B cell (primary cell): ENCODE data around the gene BRSK1. TPM values are rescaled to one million over a fixed set of nuclear protein-coding genes. Genes with fewer than 3 reads are reported as not detected.

Experiments used
- ATAC-seq: fragments of 200-7000 bp; cut with Tn5 transposase; one replicate; pipeline ENCODE4 v1.10.0; 2021; ENCODE audit warnings: low read depth, mild to moderate bottlenecking, moderate number of reproducible peaks, moderate library complexity
- CTCF ChIA-PET: fragments of 350-600 bp; sonication (Branson Sonifier 250); formaldehyde crosslinking; loops from one replicate; lab custom pipeline; 2021; ENCODE audit warnings: antibody characterized with exemption, inconsistent platforms; lab: Charles Lee
- POLR2A ChIA-PET: fragments of 350-600 bp; sonication (Branson Sonifier 250); formaldehyde crosslinking; loops from one replicate; lab custom pipeline; 2021; ENCODE audit warnings: antibody characterized with exemption; lab: Charles Lee
- DNase-seq: peaks from one replicate; pipeline ENCODE4 v3.0.0; 2013
- H2AFZ ChIP-seq: 2 replicates; pipeline ENCODE4 v1.6.1; 2012; ENCODE audit warnings: mild to moderate bottlenecking, low read depth, low read length; ENCODE audit not compliant: insufficient read depth, poor library complexity, severe bottlenecking
- H3K27ac ChIP-seq, 2 donors: 1 replicate in 1 of 2; 2 replicates in 1 of 2; pipeline ENCODE4 v1.5.1; 2012 to 2013; ENCODE audit warnings: low read length in 2 of 2, mild to moderate bottlenecking in 2 of 2, moderate library complexity in 1 of 2
- H3K27me3 ChIP-seq, 4 experiments: fragments of 200-600 bp in 1 of 4; sonication (generic) in 1 of 4; replicated peaks in 1 of 4; 1 replicate in 2 of 4; 2 replicates in 2 of 4; pipeline versions ENCODE4 v1.6.1 to v1.7.0; 2013 to 2016; ENCODE audit warnings: low read length in 3 of 4, mild to moderate bottlenecking in 2 of 4, mixed read lengths in 1 of 4, moderate library complexity in 1 of 4; ENCODE audit not compliant: insufficient read depth in 4 of 4, control insufficient read depth in 3 of 4; ENCODE audit errors: control extremely low read depth in 1 of 4
- H3K36me3 ChIP-seq, 2 experiments: replicated peaks in 1 of 2; 1 replicate in 1 of 2; 2 replicates in 1 of 2; pipeline versions ENCODE4 v1.6.1 to v1.7.1; 2013; ENCODE audit warnings: low read length in 1 of 2; ENCODE audit not compliant: insufficient read depth in 2 of 2, control insufficient read depth in 1 of 2; ENCODE audit errors: control extremely low read depth in 1 of 2, extremely low read depth in 1 of 2
- H3K4me1 ChIP-seq, 2 donors: fragments of 200-600 bp in 1 of 2; sonication (generic) in 1 of 2; 1 replicate in 1 of 2; 2 replicates in 1 of 2; pipeline versions ENCODE4 v1.5.1 to v1.6.1; 2013 to 2017; ENCODE audit warnings: low read length in 2 of 2; ENCODE audit not compliant: control insufficient read depth in 2 of 2, insufficient read depth in 2 of 2
- H3K4me2 ChIP-seq: replicated peaks from 2 replicates; pipeline ENCODE3; 2012; ENCODE audit warnings: mild to moderate bottlenecking, low read depth, low read length; ENCODE audit not compliant: poor library complexity, severe bottlenecking
- H3K4me3 ChIP-seq, 5 experiments: fragments of 200-600 bp in 1 of 5; sonication (generic) in 1 of 5; 1 replicate in 3 of 5; 2 replicates in 2 of 5; pipeline versions ENCODE4 v1.5.1 to v1.7.0; 2011 to 2016; ENCODE audit warnings: low read length in 4 of 5, mild to moderate bottlenecking in 4 of 5, low read depth in 2 of 5, control low read depth in 1 of 5, moderate library complexity in 1 of 5; ENCODE audit not compliant: insufficient read depth in 1 of 5; ENCODE audit errors: control extremely low read depth in 1 of 5, extremely low read depth in 1 of 5
- H3K79me2 ChIP-seq: fragments of 200-600 bp; sonication (generic); one replicate; pipeline ENCODE4 v1.6.0; 2016; ENCODE audit warnings: low read length; ENCODE audit not compliant: control insufficient read depth, insufficient read depth
- H3K9ac ChIP-seq: fragments of 200-600 bp; sonication (generic); 2 replicates; pipeline ENCODE4 v1.6.1; 2017; ENCODE audit warnings: mild to moderate bottlenecking, low read length, moderate library complexity
- H3K9me3 ChIP-seq, 3 donors: one replicate each; pipeline versions ENCODE4 v1.6.1 to v1.7.1; 2013; ENCODE audit warnings: low read length in 2 of 3; ENCODE audit not compliant: control insufficient read depth in 2 of 3, insufficient read depth in 1 of 3; ENCODE audit errors: control extremely low read depth in 1 of 3
- H4K20me1 ChIP-seq: 2 replicates; pipeline ENCODE4 v1.6.0; 2012; ENCODE audit warnings: mild to moderate bottlenecking, low read length; ENCODE audit not compliant: insufficient read depth, control insufficient read depth, poor library complexity, severe bottlenecking
- H3K27ac Mint-ChIP-seq: one replicate; pipeline ENCODE4 v1.8.0; 2021; ENCODE audit warnings: mixed read lengths
- H3K27me3 Mint-ChIP-seq: one replicate; pipeline ENCODE4 v1.8.0; 2021; ENCODE audit warnings: mixed read lengths
- H3K4me1 Mint-ChIP-seq: one replicate; pipeline ENCODE4 v1.8.0; 2021; ENCODE audit warnings: mixed read lengths
- H3K4me3 Mint-ChIP-seq: one replicate; pipeline ENCODE4 v1.8.0; 2021; ENCODE audit warnings: mixed read lengths
- H3K9me3 Mint-ChIP-seq: one replicate; pipeline ENCODE4 v1.8.0; 2022; ENCODE audit warnings: mixed read lengths; ENCODE audit not compliant: insufficient read depth
- CTCF ChIP-seq: fragments of 200-600 bp; IDR thresholded peaks from one replicate; pipeline ENCODE4 v1.8.0; 2022; ENCODE audit warnings: antibody characterized with exemption, mild to moderate bottlenecking
- EZH2 ChIP-seq: IDR thresholded peaks from 2 replicates; pipeline ENCODE4 v1.6.1; 2012; ENCODE audit warnings: borderline replicate concordance, low read depth, mild to moderate bottlenecking, moderate library complexity, low read length; ENCODE audit not compliant: insufficient read depth, poor library complexity, severe bottlenecking
- WGBS: methylation state at CpG from one replicate; pipeline ENCODE4 v1.1.5; 2013; ENCODE audit warnings: missing lambda C conversion rate; ENCODE audit not compliant: insufficient coverage; 5-methylcytosine and 5-hydroxymethylcytosine counted together
- intact Hi-C: fragments of 100-400 bp; cut with micrococcal nuclease; formaldehyde crosslinking; loops from one replicate; pipeline ENCODE4 v1.10.0; 2022
- polyA plus RNA-seq: library from polyadenylated mRNA; depleted of rRNA; stranded (reverse); fragments of >200 nt; gene quantifications from 2 replicates; pipeline ENCODE4 v1.2.3, GENCODE V29; 2012
- total RNA-seq, 2 donors: library from RNA; stranded (reverse); fragments of 120-200 nt in 1 of 2; gene quantifications; 1 replicate in 1 of 2; 2 replicates in 1 of 2; pipeline versions ENCODE4 v1.2.3 to v1.2.4, GENCODE V29; 2013 to 2022

BRSK1 gene
- total and polyA plus RNA-seq, 2 donors (not counting 1 experiment from before 2014, with no cell fraction given), result 0.94 to 1.4 TPM

DNA sequence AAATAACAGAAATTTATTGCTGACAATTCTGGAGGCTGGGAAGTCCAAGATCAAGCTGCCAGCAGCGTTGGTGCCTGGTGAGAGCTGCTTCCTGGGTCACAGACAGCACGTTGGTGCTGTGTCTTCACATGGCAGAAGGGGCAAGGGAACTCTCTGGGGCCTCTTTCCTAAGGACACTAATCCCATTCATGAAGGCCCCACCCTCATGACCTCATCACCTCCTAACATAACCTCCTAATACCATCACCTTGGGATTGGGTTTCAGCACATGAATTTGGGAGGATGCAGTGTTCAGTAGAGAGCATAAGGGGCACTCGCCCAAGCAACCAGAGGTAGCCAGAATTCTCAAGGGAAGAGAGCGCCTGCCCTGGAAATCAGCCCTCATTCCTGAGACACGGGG lies 25.7 kb downstream of the BRSK1 start:
- Histone ChIP-seq H3K79me2 (no peaks in the 10 kb centered on the region), H4K20me1 (no peaks in the 10 kb centered on the region), H3K4me1 (no peaks in the 10 kb centered on the region), H3K4me2 (no peak overlapping the region), H2AFZ (no peak overlapping the region), H3K36me3 (no peaks in the 10 kb centered on the region), H3K27me3 (no peaks in the 10 kb centered on the region), H3K9ac (no peak overlapping the region), H3K27ac (no peak overlapping the region), H3K9me3 (peaks cover 0 to 13% (median 0%) of the 10 kb centered on the region in 3 donors), H3K4me3 (no peak overlapping the region)
- ATAC-seq (no peak), DNase-seq (no peak)
- CTCF ChIA-PET, result no interaction called here
- POLR2A ChIA-PET, result no interaction called here
- H3K9me3 Mint-ChIP-seq, result no peaks in the 10 kb centered on the region
- no peaks in the 10 kb centered on the region for H3K27me3 Mint-ChIP-seq
- H3K27ac Mint-ChIP-seq, result no peak overlapping the region
- no peak overlapping the region for H3K4me3 Mint-ChIP-seq
- intact Hi-C loops, result no loop called here
- 85% methylated on average over 5 of the region's 5 CpGs for WGBS
- TF ChIP-seq EZH2 (no peak), CTCF (no peak)
- H3K4me1 Mint-ChIP-seq, result no peaks in the 10 kb centered on the region

GRCh38 chr19:55310498-55310897 lies 26.7 kb downstream of the BRSK1 start:
- Histone ChIP-seq H3K27ac (no peak overlapping the region), H3K9ac (no peak overlapping the region), H2AFZ (no peak overlapping the region), H3K27me3 (no peaks in the 10 kb centered on the region), H4K20me1 (no peaks in the 10 kb centered on the region), H3K9me3 (peaks cover 0 to 9% (median 0%) of the 10 kb centered on the region in 3 donors), H3K4me3 (no peak overlapping the region), H3K4me2 (no peak overlapping the region), H3K36me3 (no peaks in the 10 kb centered on the region), H3K79me2 (no peaks in the 10 kb centered on the region), H3K4me1 (no peaks in the 10 kb centered on the region)
- intact Hi-C loops, result no loop called here
- H3K27ac Mint-ChIP-seq, result no peak overlapping the region
- H3K9me3 Mint-ChIP-seq, result no peaks in the 10 kb centered on the region
- ChIA-PET CTCF (no interaction called here), POLR2A (no interaction called here)
- no peaks in the 10 kb centered on the region for H3K27me3 Mint-ChIP-seq
- 85% methylated on average over 6 of the region's 7 CpGs for WGBS
- DNase-seq (no peak), ATAC-seq (no peak)
- no peak for TF ChIP-seq EZH2
- no peak for TF ChIP-seq CTCF
- H3K4me1 Mint-ChIP-seq, result no peaks in the 10 kb centered on the region
- no peak overlapping the region for H3K4me3 Mint-ChIP-seq
